ENCODE measurements around the gene ROCK2. TPM values are rescaled to one million over a fixed set of nuclear protein-coding genes. Genes with fewer than 3 reads are reported as not detected.

Gene ROCK2
- total RNA-seq, 1 donor from 2014 or later: 36.1 TPM

GRCh38 chr2:11142987-11143386, 201.4 kb downstream of the ROCK2 start:
- peaks cover 8% of the 10 kb centered on the region for H3K4me1 Mint-ChIP-seq
- Histone ChIP-seq H3K79me2 (ENCODE audit: low read depth) (no peaks in the 10 kb centered on the region), H3K4me2 (no peak overlapping the region), H3K36me3 (no peaks in the 10 kb centered on the region), H3K9me3 (ENCODE audit: low read depth) (no peaks in the 10 kb centered on the region), H3K27ac (no peak overlapping the region), H4K20me1 (ENCODE audit: low read depth) (no peaks in the 10 kb centered on the region), H3K4me3 (no peak overlapping the region), H3K4me1 (no peaks in the 10 kb centered on the region), H2AFZ (replicated peaks) (no peak overlapping the region), H3K9ac (no peak overlapping the region), H3K27me3 (no peaks in the 10 kb centered on the region), H3F3A (ENCODE audit: low read depth) (no peaks in the 10 kb centered on the region)
- H3K9me3 Mint-ChIP-seq: peaks cover 4% of the 10 kb centered on the region
- DNase-seq (ENCODE audit: low spot score): no peak
- H3K27ac Mint-ChIP-seq: no peak overlapping the region
- no peak overlapping the region for H3K4me3 Mint-ChIP-seq
- H3K36me3 Mint-ChIP-seq: no peaks in the 10 kb centered on the region
- peaks cover 3% of the 10 kb centered on the region for H3K27me3 Mint-ChIP-seq (ENCODE audit: insufficient read depth, low read depth)
- TF ChIP-seq CTCF (IDR thresholded peaks at IDR 0.05) (no peak), EZH2 (IDR thresholded peaks at IDR 0.05) (no peak), EZH2phosphoT487 (IDR thresholded peaks at IDR 0.05) (no peak)

GRCh38 chr2:11142330-11142729, 202.1 kb downstream of the ROCK2 start:
- H3K27me3 ChIP-seq: no peaks in the 10 kb centered on the region
- DNase-seq (ENCODE audit: low spot score): no peak
- H3K9me3 ChIP-seq (ENCODE audit: low read depth): no peaks in the 10 kb centered on the region
- H3K36me3 Mint-ChIP-seq: no peaks in the 10 kb centered on the region
- peaks cover 8% of the 10 kb centered on the region for H3K4me1 Mint-ChIP-seq
- TF ChIP-seq EZH2phosphoT487 (IDR thresholded peaks at IDR 0.05) (no peak), CTCF (IDR thresholded peaks at IDR 0.05) (no peak), EZH2 (IDR thresholded peaks at IDR 0.05) (no peak)
- H3K36me3 ChIP-seq: no peaks in the 10 kb centered on the region
- no peak overlapping the region for H3K4me2 ChIP-seq
- no peak overlapping the region for H3K9ac ChIP-seq
- H3K79me2 ChIP-seq (ENCODE audit: low read depth): no peaks in the 10 kb centered on the region
- H3K4me3 Mint-ChIP-seq: no peak overlapping the region
- H3K27ac ChIP-seq: no peak overlapping the region
- peaks cover 4% of the 10 kb centered on the region for H3K9me3 Mint-ChIP-seq
- peaks cover 3% of the 10 kb centered on the region for H3K27me3 Mint-ChIP-seq (ENCODE audit: insufficient read depth, low read depth)
- H4K20me1 ChIP-seq (ENCODE audit: low read depth): no peaks in the 10 kb centered on the region
- H3K4me1 ChIP-seq: no peaks in the 10 kb centered on the region
- no peak overlapping the region for H3K4me3 ChIP-seq
- no peak overlapping the region for H2AFZ ChIP-seq (replicated peaks)
- H3F3A ChIP-seq (ENCODE audit: low read depth): no peaks in the 10 kb centered on the region
- no peak overlapping the region for H3K27ac Mint-ChIP-seq

- H3K27me3 Mint-ChIP-seq (ENCODE audit: insufficient read depth, low read depth): peaks cover 3% of the 10 kb centered on the region
Measured at GRCh38 chr2:11141319-11141718, 203.1 kb downstream of the ROCK2 start.

GRCh38 chr2:11140492-11140891, 203.9 kb downstream of the ROCK2 start:
- Mint-ChIP-seq H3K36me3 (no peaks in the 10 kb centered on the region), H3K4me1 (peaks cover 8% of the 10 kb centered on the region), H3K27ac (no peak overlapping the region), H3K4me3 (no peak overlapping the region), H3K27me3 (ENCODE audit: insufficient read depth, low read depth) (peaks cover 3% of the 10 kb centered on the region), H3K9me3 (peaks cover 4% of the 10 kb centered on the region)
- Histone ChIP-seq H3K4me2 (no peak overlapping the region), H2AFZ (replicated peaks) (no peak overlapping the region), H3K36me3 (no peaks in the 10 kb centered on the region), H3K4me3 (no peak overlapping the region), H3K27ac (no peak overlapping the region), H3K4me1 (no peaks in the 10 kb centered on the region), H3F3A (ENCODE audit: low read depth) (no peaks in the 10 kb centered on the region), H3K79me2 (ENCODE audit: low read depth) (no peaks in the 10 kb centered on the region), H3K27me3 (no peaks in the 10 kb centered on the region), H3K9me3 (ENCODE audit: low read depth) (no peaks in the 10 kb centered on the region), H3K9ac (no peak overlapping the region), H4K20me1 (ENCODE audit: low read depth) (no peaks in the 10 kb centered on the region)
- TF ChIP-seq EZH2phosphoT487 (IDR thresholded peaks at IDR 0.05) (no peak), EZH2 (IDR thresholded peaks at IDR 0.05) (no peak), CTCF (IDR thresholded peaks at IDR 0.05) (no peak)
- DNase-seq (ENCODE audit: low spot score): no peak

More at GRCh38 chr2:11141319-11141718, 203.1 kb downstream of the ROCK2 start:
- Histone ChIP-seq H3K9me3 (ENCODE audit: low read depth) (no peaks in the 10 kb centered on the region), H3K4me3 (no peak overlapping the region), H3K79me2 (ENCODE audit: low read depth) (no peaks in the 10 kb centered on the region), H3K4me2 (no peak overlapping the region), H3F3A (ENCODE audit: low read depth) (no peaks in the 10 kb centered on the region), H3K4me1 (no peaks in the 10 kb centered on the region), H3K36me3 (no peaks in the 10 kb centered on the region), H4K20me1 (ENCODE audit: low read depth) (no peaks in the 10 kb centered on the region), H2AFZ (replicated peaks) (no peak overlapping the region), H3K27ac (no peak overlapping the region), H3K9ac (no peak overlapping the region), H3K27me3 (no peaks in the 10 kb centered on the region)
- no peak overlapping the region for H3K27ac Mint-ChIP-seq
- no peaks in the 10 kb centered on the region for H3K36me3 Mint-ChIP-seq
- H3K9me3 Mint-ChIP-seq: peaks cover 4% of the 10 kb centered on the region
- H3K4me3 Mint-ChIP-seq: no peak overlapping the region
- DNase-seq (ENCODE audit: low spot score): no peak
- peaks cover 8% of the 10 kb centered on the region for H3K4me1 Mint-ChIP-seq
- TF ChIP-seq EZH2phosphoT487 (IDR thresholded peaks at IDR 0.05): no peak

All from neural progenitor cell (in vitro differentiated cells).